A549 (cell line): ENCODE data around the gene MVB12B. TPM values are rescaled to one million over a fixed set of nuclear protein-coding genes. Genes with fewer than 3 reads are reported as not detected.

Source experiments
- ATAC-seq, 2 experiments: fragments of 200-7000 bp in 1 of 2; fragments of >200 bp in 1 of 2; cut with Nextera tagmentation in 1 of 2; cut with Tn5 transposase in 1 of 2; 3 replicates each; pipeline versions ENCODE4 v1.8.0 to v1.9.1; 2018 to 2020; ENCODE audit warnings: mild to moderate bottlenecking in 1 of 2, moderate library complexity in 1 of 2
- CTCF ChIA-PET: fragments of 300-600 bp; sonication (Branson Sonifier 250); formaldehyde crosslinking; extraction: SDS; loops from one replicate; lab custom pipeline; 2021; ENCODE audit warnings: antibody characterized with exemption, inconsistent platforms; lab: Yijun Ruan, JAX
- POLR2A ChIA-PET: fragments of 350-600 bp; formaldehyde crosslinking; extraction: SDS; loops from one replicate; lab custom pipeline; 2021; ENCODE audit warnings: antibody characterized with exemption, inconsistent platforms; lab: Yijun Ruan, JAX
- DNase-seq, 2 experiments: peaks; one replicate each; pipeline versions ENCODE4 v3.0.0 to v3.0.0-alpha.2; 2011 to 2016; ENCODE audit warnings: low read depth in 1 of 2, low spot score in 1 of 2
- FAIRE-seq: peaks from 2 replicates; lab custom pipeline; 2011; peaks lifted over from hg19 to GRCh38; lab: Jason Lieb, UNC
- H3K27ac ChIP-seq, 2 experiments: fragments of >200 bp; sonication (Bioruptor Twin); formaldehyde crosslinking; 3 replicates each; pipeline ENCODE4 v1.5.1; 2016 to 2017
- H3K4me1 ChIP-seq: fragments of >200 bp; sonication (Bioruptor Twin); formaldehyde crosslinking; 3 replicates; pipeline ENCODE4 v1.6.1; 2016
- H3K4me2 ChIP-seq: fragments of >200 bp; sonication (Bioruptor Twin); formaldehyde crosslinking; 3 replicates; pipeline ENCODE4 v1.6.1; 2016
- H3K4me3 ChIP-seq: fragments of >200 bp; sonication (Bioruptor Twin); formaldehyde crosslinking; 3 replicates; pipeline ENCODE4 v1.5.1; 2016
- H3K9me3 ChIP-seq: fragments of >200 bp; sonication (Bioruptor Twin); formaldehyde crosslinking; 3 replicates; pipeline ENCODE4 v1.6.1; 2016
- BHLHE40 ChIP-seq: IDR thresholded peaks from 2 replicates; pipeline ENCODE4 v1.6.1; 2012; ENCODE audit warnings: low read depth, low read length, inconsistent platforms
- CBX2 ChIP-seq: fragments of 200-600 bp; sonication (generic); IDR thresholded peaks from 2 replicates; pipeline ENCODE4 v1.6.1; 2016; ENCODE audit warnings: low read depth, mild to moderate bottlenecking, borderline replicate concordance
- CEBPB ChIP-seq, 2 experiments: fragments of >200 bp in 1 of 2; sonication (Bioruptor Twin) in 1 of 2; formaldehyde crosslinking in 1 of 2; IDR thresholded peaks; 2 replicates each; pipeline ENCODE4 v1.6.1; 2012 to 2016
- CHD2 ChIP-seq: fragments of 150-350 bp; IDR thresholded peaks from 2 replicates; pipeline ENCODE4 v1.6.1; 2014; ENCODE audit warnings: low read length; ENCODE audit not compliant: partially characterized antibody
- EHF ChIP-seq: fragments of 250-450 bp; sonication (Bioruptor Pico); IDR thresholded peaks from 2 replicates; pipeline ENCODE4 v1.5.0; 2020; ENCODE audit warnings: mild to moderate bottlenecking
- ESRRA ChIP-seq: fragments of 150-350 bp; IDR thresholded peaks from 2 replicates; pipeline ENCODE4 v1.6.1; 2014; ENCODE audit warnings: mild to moderate bottlenecking, low read length, borderline replicate concordance
- FOSL2 ChIP-seq, 2 experiments: fragments of 450-650 bp in 1 of 2; fragments of >200 bp in 1 of 2; sonication (Bioruptor Twin) in 1 of 2; formaldehyde crosslinking; IDR thresholded peaks; 2 replicates each; pipeline versions ENCODE4 v1.5.0 to v1.6.1; 2016 to 2020; ENCODE audit warnings: mild to moderate bottlenecking in 1 of 2, moderate library complexity in 1 of 2
- GATA3 ChIP-seq: IDR thresholded peaks from 2 replicates; pipeline ENCODE4 v1.6.1; 2012; ENCODE audit warnings: borderline replicate concordance
- HDAC2 ChIP-seq: fragments of 200-600 bp; sonication (generic); IDR thresholded peaks from 2 replicates; pipeline ENCODE4 v1.6.1; 2016
- HEYL ChIP-seq: fragments of 250-450 bp; sonication (Bioruptor Pico); IDR thresholded peaks from 2 replicates; pipeline ENCODE4 v1.8.0; 2021; ENCODE audit warnings: mild to moderate bottlenecking, moderate library complexity
- MAFK ChIP-seq: fragments of 450-650 bp; IDR thresholded peaks from 2 replicates; pipeline ENCODE4 v1.6.1; 2014; ENCODE audit not compliant: partially characterized antibody
- NFE2L2 ChIP-seq: fragments of 150-350 bp; conservative IDR thresholded peaks from 2 replicates; pipeline ENCODE4 v1.6.1; 2014; ENCODE audit warnings: low read length
- NPAS2 ChIP-seq: fragments of 250-450 bp; sonication (Bioruptor Pico); IDR thresholded peaks from 2 replicates; pipeline ENCODE4 v1.8.0; 2022; ENCODE audit warnings: mild to moderate bottlenecking, moderate library complexity, borderline replicate concordance
- PHF8 ChIP-seq: fragments of 200-600 bp; sonication (generic); IDR thresholded peaks from 2 replicates; pipeline ENCODE4 v1.6.1; 2016; ENCODE audit warnings: low read depth, mild to moderate bottlenecking, antibody characterized with exemption, moderate library complexity, borderline replicate concordance
- RAD21 ChIP-seq, 2 experiments: fragments of >200 bp in 1 of 2; sonication (Bioruptor Twin) in 1 of 2; formaldehyde crosslinking in 1 of 2; IDR thresholded peaks in 1 of 2; conservative IDR thresholded peaks in 1 of 2; 2 replicates in 1 of 2; 3 replicates in 1 of 2; pipeline ENCODE4 v1.6.1; 2012 to 2018; ENCODE audit warnings: inconsistent platforms in 1 of 2
- RARB ChIP-seq: fragments of 250-450 bp; sonication (Bioruptor Pico); IDR thresholded peaks from 2 replicates; pipeline ENCODE4 v1.8.0; 2021; ENCODE audit warnings: mild to moderate bottlenecking, moderate library complexity
- RNF2 ChIP-seq: fragments of 200-600 bp; sonication (generic); IDR thresholded peaks from 2 replicates; pipeline ENCODE4 v1.6.1; 2016; ENCODE audit warnings: low read depth, mild to moderate bottlenecking, antibody characterized with exemption, moderate library complexity, borderline replicate concordance
- SREBF2 ChIP-seq: fragments of 450-650 bp; IDR thresholded peaks from 2 replicates; pipeline ENCODE4 v1.6.1; 2014; ENCODE audit warnings: mild to moderate bottlenecking, moderate library complexity
- ZC3H11A ChIP-seq: fragments of 450-650 bp; IDR thresholded peaks from 2 replicates; pipeline ENCODE4 v1.6.1; 2014; ENCODE audit warnings: antibody characterized with exemption, mild to moderate bottlenecking
- ZNF302 ChIP-seq: fragments of 250-450 bp; sonication (Bioruptor Pico); IDR thresholded peaks from 2 replicates; pipeline ENCODE4 v1.9.0; 2021; ENCODE audit warnings: inconsistent platforms, mild to moderate bottlenecking, moderate library complexity
- WGBS: methylation state at CpG from one replicate; pipeline ENCODE4 v1.1.6; 2017; ENCODE audit errors: missing lambda C conversion rate; 5-methylcytosine and 5-hydroxymethylcytosine counted together
- polyA plus RNA-seq, 4 experiments: library from polyadenylated mRNA; depleted of rRNA in 3 of 4; stranded (reverse); fragments of >200 nt; fragmentation: RNase III in 1 of 4; extraction: RNeasy Plus Mini Kit Qiagen cat#74134 plus additional on column Dnase treatment in 1 of 4; gene quantifications; 2 replicates in 3 of 4; 3 replicates in 1 of 4; pipeline ENCODE4 v1.2.3, GENCODE V29; 2011 to 2017
- TF ChIP-seq, protein P1 (sequence below): fragments of 250-450 bp; sonication (Bioruptor Pico); IDR thresholded peaks from 2 replicates; pipeline ENCODE4 v1.5.0; 2021; ENCODE audit warnings: mild to moderate bottlenecking, moderate library complexity, borderline replicate concordance
- TF ChIP-seq, protein P2 (sequence below): fragments of >200 bp; sonication (Bioruptor Twin); formaldehyde crosslinking; IDR thresholded peaks from 3 replicates; pipeline ENCODE4 v1.5.1; 2016
- TF ChIP-seq, protein P3 (sequence below): fragments of 450-650 bp; IDR thresholded peaks from 2 replicates; pipeline ENCODE4 v1.6.1; 2014; ENCODE audit warnings: antibody characterized with exemption
- TF ChIP-seq, protein P4 (sequence below): fragments of >200 bp; sonication (Bioruptor Twin); formaldehyde crosslinking; IDR thresholded peaks from 2 replicates; pipeline ENCODE4 v1.6.1; 2016

MVB12B gene
- polyA plus RNA-seq, 2 of the 4 experiments (the other 2 are of a cell fraction) = 4.6 to 5.9 TPM

DNA sequence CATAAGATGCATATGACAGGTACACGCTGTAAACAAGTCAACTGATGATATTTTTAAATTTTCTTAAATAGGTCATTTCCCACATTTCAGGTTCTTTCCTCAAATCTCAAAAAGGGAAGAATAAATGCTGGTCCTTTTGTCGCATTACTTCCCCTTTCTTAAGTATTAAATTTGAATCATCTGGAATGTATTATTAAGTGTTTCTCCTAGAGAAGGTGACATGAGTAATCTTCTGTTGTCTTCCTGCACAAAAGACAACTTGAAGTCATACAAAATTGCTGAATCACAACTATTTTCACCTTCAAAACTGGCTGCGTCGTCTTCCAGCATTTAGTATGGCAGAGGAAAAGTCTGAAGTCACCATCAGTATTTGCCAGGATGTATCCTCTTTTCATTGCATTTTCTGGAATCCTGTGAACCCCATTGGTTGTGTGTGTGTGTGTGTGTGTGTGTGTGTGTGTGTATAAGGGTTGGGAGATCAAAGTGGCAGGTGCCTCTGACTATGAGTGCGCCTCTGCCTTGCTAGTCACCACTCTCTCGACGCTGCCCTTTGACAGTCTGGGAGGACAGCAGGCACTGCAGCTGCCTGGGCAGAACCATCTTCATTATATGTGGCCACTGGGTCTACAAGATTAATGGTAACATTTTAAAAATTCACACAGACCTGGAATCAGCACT is 86.9 kb downstream of the MVB12B start:
- no peak for FAIRE-seq
- WGBS = 93% methylated on average over 7 of the region's 7 CpGs

GRCh38 chr9:126415741-126416370 is 89.2 kb downstream of the MVB12B start:
- no peak for FAIRE-seq
- 87% methylated on average over 16 of the region's 16 CpGs for WGBS
- no peak for DNase-seq
- H3K4me3 ChIP-seq = no peak overlapping the region
- POLR2A ChIA-PET = interaction anchor here (0.6 kb wide), 1 partner anchor 1123 kb away, joined by 4 read pairs; no protein-coding TSS in a partner anchor
- no peak overlapping the region for H3K27ac ChIP-seq
- CTCF ChIA-PET = interaction anchor here (0.6 to 4.3 kb wide), 6 partner anchors 17 to 1008 kb away, joined by 3 to 40 read pairs (median 5); no protein-coding TSS in a partner anchor
- H3K4me1 ChIP-seq = peaks cover 24% of the 10 kb centered on the region
- no peaks in the 10 kb centered on the region for H3K9me3 ChIP-seq
- TF ChIP-seq NPAS2 (CRISPR knock-in tag) (no peak), HDAC2 (no peak), PHF8 (no peak), EHF (CRISPR knock-in tag) (no peak), FOSL2 (IDR thresholded peaks at IDR 0.05) (no peak), FOSL2 (CRISPR knock-in tag; IDR thresholded peaks at IDR 0.05) (no peak), CBX2 (no peak), ESRRA (no peak), HEYL (CRISPR knock-in tag) (no peak), BHLHE40 (no peak), RARB (CRISPR knock-in tag) (no peak), ZNF302 (no peak), CEBPB (IDR thresholded peaks at IDR 0.05) (no peak), CHD2 (no peak), RAD21 (conservative IDR thresholded peaks at IDR 0.05 in 1 of 2, IDR thresholded peaks at IDR 0.05 in 1 of 2) (no peak)
- TF ChIP-seq, protein P1, sequence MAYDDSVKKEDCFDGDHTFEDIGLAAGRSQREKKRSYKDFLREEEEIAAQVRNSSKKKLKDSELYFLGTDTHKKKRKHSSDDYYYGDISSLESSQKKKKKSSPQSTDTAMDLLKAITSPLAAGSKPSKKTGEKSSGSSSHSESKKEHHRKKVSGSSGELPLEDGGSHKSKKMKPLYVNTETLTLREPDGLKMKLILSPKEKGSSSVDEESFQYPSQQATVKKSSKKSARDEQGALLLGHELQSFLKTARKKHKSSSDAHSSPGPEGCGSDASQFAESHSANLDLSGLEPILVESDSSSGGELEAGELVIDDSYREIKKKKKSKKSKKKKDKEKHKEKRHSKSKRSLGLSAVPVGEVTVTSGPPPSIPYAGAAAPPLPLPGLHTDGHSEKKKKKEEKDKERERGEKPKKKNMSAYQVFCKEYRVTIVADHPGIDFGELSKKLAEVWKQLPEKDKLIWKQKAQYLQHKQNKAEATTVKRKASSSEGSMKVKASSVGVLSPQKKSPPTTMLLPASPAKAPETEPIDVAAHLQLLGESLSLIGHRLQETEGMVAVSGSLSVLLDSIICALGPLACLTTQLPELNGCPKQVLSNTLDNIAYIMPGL = no peak
- TF ChIP-seq, protein P2, sequence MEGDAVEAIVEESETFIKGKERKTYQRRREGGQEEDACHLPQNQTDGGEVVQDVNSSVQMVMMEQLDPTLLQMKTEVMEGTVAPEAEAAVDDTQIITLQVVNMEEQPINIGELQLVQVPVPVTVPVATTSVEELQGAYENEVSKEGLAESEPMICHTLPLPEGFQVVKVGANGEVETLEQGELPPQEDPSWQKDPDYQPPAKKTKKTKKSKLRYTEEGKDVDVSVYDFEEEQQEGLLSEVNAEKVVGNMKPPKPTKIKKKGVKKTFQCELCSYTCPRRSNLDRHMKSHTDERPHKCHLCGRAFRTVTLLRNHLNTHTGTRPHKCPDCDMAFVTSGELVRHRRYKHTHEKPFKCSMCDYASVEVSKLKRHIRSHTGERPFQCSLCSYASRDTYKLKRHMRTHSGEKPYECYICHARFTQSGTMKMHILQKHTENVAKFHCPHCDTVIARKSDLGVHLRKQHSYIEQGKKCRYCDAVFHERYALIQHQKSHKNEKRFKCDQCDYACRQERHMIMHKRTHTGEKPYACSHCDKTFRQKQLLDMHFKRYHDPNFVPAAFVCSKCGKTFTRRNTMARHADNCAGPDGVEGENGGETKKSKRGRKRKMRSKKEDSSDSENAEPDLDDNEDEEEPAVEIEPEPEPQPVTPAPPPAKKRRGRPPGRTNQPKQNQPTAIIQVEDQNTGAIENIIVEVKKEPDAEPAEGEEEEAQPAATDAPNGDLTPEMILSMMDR = no peak
- TF ChIP-seq, protein P3, sequence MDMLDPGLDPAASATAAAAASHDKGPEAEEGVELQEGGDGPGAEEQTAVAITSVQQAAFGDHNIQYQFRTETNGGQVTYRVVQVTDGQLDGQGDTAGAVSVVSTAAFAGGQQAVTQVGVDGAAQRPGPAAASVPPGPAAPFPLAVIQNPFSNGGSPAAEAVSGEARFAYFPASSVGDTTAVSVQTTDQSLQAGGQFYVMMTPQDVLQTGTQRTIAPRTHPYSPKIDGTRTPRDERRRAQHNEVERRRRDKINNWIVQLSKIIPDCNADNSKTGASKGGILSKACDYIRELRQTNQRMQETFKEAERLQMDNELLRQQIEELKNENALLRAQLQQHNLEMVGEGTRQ = no peak
- TF ChIP-seq, all 56 proteins: peak for 0
- no peak overlapping the region for H3K4me2 ChIP-seq
- no peak for ATAC-seq

More for the DNA sequence above, 86.9 kb downstream of the MVB12B start:
- Histone ChIP-seq H3K27ac (no peak overlapping the region), H3K9me3 (no peaks in the 10 kb centered on the region), H3K4me3 (no peak overlapping the region), H3K4me2 (no peak overlapping the region), H3K4me1 (peaks cover 10% of the 10 kb centered on the region; the same call in 1 of the 3 replicates)
- TF ChIP-seq ZC3H11A (no peak), NFE2L2 (no peak), SREBF2 (no peak), MAFK (peak; percentile 60), GATA3 (no peak), RNF2 (no peak)
- TF ChIP-seq, protein P4, sequence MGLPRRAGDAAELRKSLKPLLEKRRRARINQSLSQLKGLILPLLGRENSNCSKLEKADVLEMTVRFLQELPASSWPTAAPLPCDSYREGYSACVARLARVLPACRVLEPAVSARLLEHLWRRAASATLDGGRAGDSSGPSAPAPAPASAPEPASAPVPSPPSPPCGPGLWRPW = no peak
- TF ChIP-seq, protein P2 = no peak
- DNase-seq (no peak), ATAC-seq (no peak)
- CTCF ChIA-PET = interaction anchor here (1.6 to 4.3 kb wide), 2 partner anchors 15 kb away, joined by 6 to 40 read pairs; no protein-coding TSS in a partner anchor
- POLR2A ChIA-PET = no interaction called here
